Spleen (tissue), 7 donors: ENCODE data around the gene SSNA1.
A peak's percentile ranks its signal among the peaks of the same experiment; 100 is the strongest.

Experiments
- POLR2A ChIP-seq, 3 donors: fragments of 450-650 bp; IDR thresholded peaks; one replicate each; pipeline ENCODE4 v1.5.1; 2017; ENCODE audit warnings: antibody characterized with exemption in 3 of 3, mild to moderate bottlenecking in 1 of 3
- POLR2AphosphoS5 ChIP-seq, 3 donors: sonication (generic); formaldehyde crosslinking; IDR thresholded peaks; one replicate each; pipeline ENCODE4 v1.5.1; 2017; ENCODE audit warnings: antibody characterized with exemption in 3 of 3
- TF ChIP-seq, protein P1 (sequence below), 11 experiments: fragments of 200-600 bp in 7 of 11; fragments of 450-650 bp in 4 of 11; sonication (generic) in 4 of 11; IDR thresholded peaks in 8 of 11; conservative IDR thresholded peaks in 3 of 11; 1 replicate in 7 of 11; 2 replicates in 4 of 11; pipeline versions ENCODE4 v1.4.0 to v1.8.0; 2016 to 2021; ENCODE audit warnings: antibody characterized with exemption in 11 of 11, inconsistent platforms in 4 of 11, mild to moderate bottlenecking in 1 of 11
- donor health status: DM: no; HTN: no; CAD: no; lungs with moderate emphysema.
- donor health status: DM: no; HTN: no; CAD: no.
- donor health status: DM: no; HTN: no; CAD: no.

DNA sequence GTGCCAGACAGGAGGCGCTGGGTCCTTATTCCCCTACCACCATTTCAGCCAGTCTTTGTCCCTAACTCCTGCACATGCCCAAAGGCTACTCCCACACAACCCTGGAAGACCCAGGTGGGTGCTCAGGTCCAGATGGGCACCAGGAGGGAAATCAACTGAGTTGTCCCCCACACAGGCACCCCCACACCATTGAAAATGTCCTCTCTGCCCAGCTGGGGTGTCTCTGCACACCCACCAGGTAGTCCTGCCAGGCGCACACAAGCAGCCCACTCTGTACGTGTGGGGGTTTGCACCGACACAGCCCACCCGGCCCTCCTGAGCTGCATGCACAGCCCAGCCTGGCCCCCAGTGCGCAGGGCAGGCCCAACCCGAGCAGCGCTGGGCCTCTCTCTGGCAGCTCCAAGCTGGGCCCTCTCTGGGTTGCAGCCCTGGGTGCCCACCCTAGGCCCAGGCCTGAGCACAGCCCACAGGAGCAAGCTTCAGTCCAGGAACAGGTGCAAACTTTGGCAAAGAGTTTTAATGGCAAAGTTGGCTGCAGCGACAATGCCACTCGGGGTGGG lies 31.4 kb downstream of the SSNA1 start:
- TF ChIP-seq POLR2A (IDR thresholded peaks at IDR 0.05) (no peak), POLR2AphosphoS5 (IDR thresholded peaks at IDR 0.05) (peak in 1 of 3 donors; percentile 34)
- TF ChIP-seq, protein P1, sequence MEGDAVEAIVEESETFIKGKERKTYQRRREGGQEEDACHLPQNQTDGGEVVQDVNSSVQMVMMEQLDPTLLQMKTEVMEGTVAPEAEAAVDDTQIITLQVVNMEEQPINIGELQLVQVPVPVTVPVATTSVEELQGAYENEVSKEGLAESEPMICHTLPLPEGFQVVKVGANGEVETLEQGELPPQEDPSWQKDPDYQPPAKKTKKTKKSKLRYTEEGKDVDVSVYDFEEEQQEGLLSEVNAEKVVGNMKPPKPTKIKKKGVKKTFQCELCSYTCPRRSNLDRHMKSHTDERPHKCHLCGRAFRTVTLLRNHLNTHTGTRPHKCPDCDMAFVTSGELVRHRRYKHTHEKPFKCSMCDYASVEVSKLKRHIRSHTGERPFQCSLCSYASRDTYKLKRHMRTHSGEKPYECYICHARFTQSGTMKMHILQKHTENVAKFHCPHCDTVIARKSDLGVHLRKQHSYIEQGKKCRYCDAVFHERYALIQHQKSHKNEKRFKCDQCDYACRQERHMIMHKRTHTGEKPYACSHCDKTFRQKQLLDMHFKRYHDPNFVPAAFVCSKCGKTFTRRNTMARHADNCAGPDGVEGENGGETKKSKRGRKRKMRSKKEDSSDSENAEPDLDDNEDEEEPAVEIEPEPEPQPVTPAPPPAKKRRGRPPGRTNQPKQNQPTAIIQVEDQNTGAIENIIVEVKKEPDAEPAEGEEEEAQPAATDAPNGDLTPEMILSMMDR (IDR thresholded peaks at IDR 0.05 in 8 of 11, conservative IDR thresholded peaks at IDR 0.05 in 3 of 11) = no peak
